ENCODE data around the gene CD27.
A peak's percentile ranks its signal among the peaks of the same experiment; 100 is the strongest.
"Not testable (repeated sequence)": the region's sequence is repeated elsewhere in the genome, so short reads cannot be mapped to it uniquely, and the experiment has no call there.

Gene CD27

DNA sequence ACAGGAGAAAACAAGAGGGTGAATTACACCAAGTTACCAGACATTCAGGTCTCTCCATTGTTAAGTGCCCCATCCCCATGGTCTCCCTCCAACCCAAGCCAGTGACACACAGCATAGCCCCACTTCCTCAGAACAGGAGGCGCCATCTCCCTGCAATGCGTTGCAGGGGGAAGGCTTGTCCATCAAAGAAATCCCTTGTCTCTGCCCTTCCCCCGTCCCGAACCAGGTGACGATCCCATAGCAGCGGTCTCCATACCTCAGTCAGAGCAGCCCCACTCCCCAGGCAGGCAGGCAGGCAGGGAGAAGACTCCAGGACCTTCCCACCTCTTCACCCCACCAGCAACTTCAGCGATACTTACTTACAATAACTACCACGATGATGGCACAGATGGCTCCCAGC lies 19.8 kb downstream of the CD27 start:
- peaks cover 41% of the 10 kb centered on the region for H3K4me1 ChIP-seq (ENCODE audit: low read length)
- no peak overlapping the region for H3K27ac ChIP-seq (ENCODE audit: low read length)
- H3K79me2 ChIP-seq (ENCODE audit: low read length) = peaks cover 56% of the 10 kb centered on the region
- no peaks in the 10 kb centered on the region for H3K9me3 ChIP-seq (replicated peaks; ENCODE audit: insufficient read depth, low read length)
- no peak overlapping the region for H2AFZ ChIP-seq (ENCODE audit: low read length)
- H4K20me1 ChIP-seq (ENCODE audit: insufficient read depth, low read length) = no peaks in the 10 kb centered on the region
- H3F3A ChIP-seq (ENCODE audit: insufficient read depth, low read length) = peaks cover 38% of the 10 kb centered on the region
- no peaks in the 10 kb centered on the region; the same call in 1 of the 2 replicates for H3K36me3 ChIP-seq (replicated peaks; ENCODE audit: insufficient read depth, low read length)
- TF ChIP-seq EZH2phosphoT487 (IDR thresholded peaks at IDR 0.05; ENCODE audit: low read length) (no peak), EZH2 (optimal IDR thresholded peaks at IDR 0.05; ENCODE audit: low read depth, low read length) (no peak)
- TF ChIP-seq, protein P1, sequence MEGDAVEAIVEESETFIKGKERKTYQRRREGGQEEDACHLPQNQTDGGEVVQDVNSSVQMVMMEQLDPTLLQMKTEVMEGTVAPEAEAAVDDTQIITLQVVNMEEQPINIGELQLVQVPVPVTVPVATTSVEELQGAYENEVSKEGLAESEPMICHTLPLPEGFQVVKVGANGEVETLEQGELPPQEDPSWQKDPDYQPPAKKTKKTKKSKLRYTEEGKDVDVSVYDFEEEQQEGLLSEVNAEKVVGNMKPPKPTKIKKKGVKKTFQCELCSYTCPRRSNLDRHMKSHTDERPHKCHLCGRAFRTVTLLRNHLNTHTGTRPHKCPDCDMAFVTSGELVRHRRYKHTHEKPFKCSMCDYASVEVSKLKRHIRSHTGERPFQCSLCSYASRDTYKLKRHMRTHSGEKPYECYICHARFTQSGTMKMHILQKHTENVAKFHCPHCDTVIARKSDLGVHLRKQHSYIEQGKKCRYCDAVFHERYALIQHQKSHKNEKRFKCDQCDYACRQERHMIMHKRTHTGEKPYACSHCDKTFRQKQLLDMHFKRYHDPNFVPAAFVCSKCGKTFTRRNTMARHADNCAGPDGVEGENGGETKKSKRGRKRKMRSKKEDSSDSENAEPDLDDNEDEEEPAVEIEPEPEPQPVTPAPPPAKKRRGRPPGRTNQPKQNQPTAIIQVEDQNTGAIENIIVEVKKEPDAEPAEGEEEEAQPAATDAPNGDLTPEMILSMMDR (IDR thresholded peaks at IDR 0.05; ENCODE audit: low read length) = no peak
- no peak overlapping the region for H3K4me3 ChIP-seq (ENCODE audit: low read length)
- H3K27me3 ChIP-seq (replicated peaks; ENCODE audit: insufficient read depth, low read length) = no peaks in the 10 kb centered on the region
- no peaks in the 10 kb centered on the region for H3K9me2 ChIP-seq (replicated peaks; ENCODE audit: insufficient read depth, low read length)
- H3K4me2 ChIP-seq (ENCODE audit: low read depth, low read length) = no peak overlapping the region
- H3K9ac ChIP-seq (ENCODE audit: low read length) = no peak overlapping the region
- DNase-seq = no peak

DNA sequence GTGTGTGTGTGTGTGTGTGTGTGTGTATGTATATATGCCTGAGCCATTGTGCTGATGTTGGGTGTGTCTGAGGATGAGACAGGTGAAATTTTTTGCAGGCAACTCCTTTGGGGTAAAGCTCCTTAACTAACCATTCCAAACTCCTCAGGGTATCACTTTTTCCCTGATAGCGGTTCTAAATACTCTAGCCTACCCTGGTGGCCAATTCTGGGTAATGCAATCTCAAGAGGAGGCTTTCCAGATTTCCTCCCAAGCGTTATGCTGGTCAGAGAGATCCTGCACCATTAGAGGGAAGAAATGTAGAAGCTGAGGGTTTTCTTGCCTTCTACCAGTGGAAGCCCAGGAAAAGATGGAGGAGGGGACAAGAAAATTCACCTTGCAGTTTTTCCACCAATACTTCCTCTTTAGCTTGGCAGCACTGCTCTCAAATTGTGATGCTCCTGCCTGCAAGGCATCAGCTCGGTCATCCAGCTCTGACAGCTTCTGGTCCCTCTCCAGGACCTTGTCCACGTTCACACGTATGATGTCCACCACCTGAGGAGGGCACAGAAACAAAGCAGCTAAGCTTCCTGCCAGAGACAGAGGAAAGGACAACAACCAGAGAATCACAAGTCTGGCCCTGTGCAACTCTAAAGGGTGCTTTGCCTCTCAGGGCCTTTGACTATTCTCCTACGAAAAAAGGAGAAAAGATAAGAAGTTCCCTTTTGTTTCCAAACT lies 20.9 kb downstream of the CD27 start:
- Histone ChIP-seq H4K20me1 (ENCODE audit: insufficient read depth, low read length) (no peaks in the 10 kb centered on the region), H3K9me2 (replicated peaks; ENCODE audit: insufficient read depth, low read length) (no peaks in the 10 kb centered on the region), H3K4me2 (ENCODE audit: low read depth, low read length) (no peak overlapping the region), H3K9me3 (replicated peaks; ENCODE audit: insufficient read depth, low read length) (no peaks in the 10 kb centered on the region), H3K4me1 (ENCODE audit: low read length) (peaks cover 38% of the 10 kb centered on the region), H3K27me3 (replicated peaks; ENCODE audit: insufficient read depth, low read length) (no peaks in the 10 kb centered on the region), H3K4me3 (ENCODE audit: low read length) (no peak overlapping the region), H3K36me3 (replicated peaks; ENCODE audit: insufficient read depth, low read length) (no peaks in the 10 kb centered on the region; the same call in 1 of the 2 replicates), H3K79me2 (ENCODE audit: low read length) (peaks cover 58% of the 10 kb centered on the region), H2AFZ (ENCODE audit: low read length) (no peak overlapping the region), H3K27ac (ENCODE audit: low read length) (no peak overlapping the region), H3F3A (ENCODE audit: insufficient read depth, low read length) (peaks cover 30% of the 10 kb centered on the region), H3K9ac (ENCODE audit: low read length) (no peak overlapping the region)
- TF ChIP-seq, protein P1 (IDR thresholded peaks at IDR 0.05; ENCODE audit: low read length) = peak; percentile 84
- no peak for TF ChIP-seq EZH2 (optimal IDR thresholded peaks at IDR 0.05; ENCODE audit: low read depth, low read length)
- DNase-seq = peak; percentile 49

DNA sequence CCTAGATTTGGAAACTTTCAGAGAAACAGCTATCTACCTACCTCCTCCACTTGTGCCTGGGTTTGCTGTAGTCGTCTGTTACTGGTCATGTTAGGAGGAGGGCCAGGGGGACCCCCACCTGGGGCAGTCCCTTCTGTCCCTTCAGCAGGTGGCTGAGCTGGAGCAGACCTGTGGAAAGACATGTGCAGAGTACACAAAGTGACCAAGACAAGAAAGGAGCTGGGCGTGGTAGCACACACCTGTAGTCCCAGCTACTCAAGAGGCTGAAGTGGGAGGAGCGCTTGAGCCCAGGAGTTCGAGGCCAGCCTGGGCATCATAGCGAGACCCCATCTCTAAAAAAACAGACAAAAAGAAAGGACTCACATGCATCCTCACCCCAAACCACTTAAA lies 21.4 kb downstream of the CD27 start:
- H3K4me3 ChIP-seq (ENCODE audit: low read length) = no peak overlapping the region
- TF ChIP-seq, protein P1 (IDR thresholded peaks at IDR 0.05; ENCODE audit: low read length) = no peak
- TF ChIP-seq EZH2 (optimal IDR thresholded peaks at IDR 0.05; ENCODE audit: low read depth, low read length) = no peak
- no peak for TF ChIP-seq EZH2phosphoT487 (IDR thresholded peaks at IDR 0.05; ENCODE audit: low read length)
- peaks cover 58% of the 10 kb centered on the region for H3K79me2 ChIP-seq (ENCODE audit: low read length)
- no peaks in the 10 kb centered on the region for H3K9me3 ChIP-seq (replicated peaks; ENCODE audit: insufficient read depth, low read length)
- H3K27me3 ChIP-seq (replicated peaks; ENCODE audit: insufficient read depth, low read length) = no peaks in the 10 kb centered on the region
- H2AFZ ChIP-seq (ENCODE audit: low read length) = no peak overlapping the region
- no peak overlapping the region for H3K9ac ChIP-seq (ENCODE audit: low read length)
- H3K4me1 ChIP-seq (ENCODE audit: low read length) = peaks cover 35% of the 10 kb centered on the region
- no peaks in the 10 kb centered on the region for H3K9me2 ChIP-seq (replicated peaks; ENCODE audit: insufficient read depth, low read length)
- no peak overlapping the region for H3K4me2 ChIP-seq (ENCODE audit: low read depth, low read length)
- peaks cover 27% of the 10 kb centered on the region for H3F3A ChIP-seq (ENCODE audit: insufficient read depth, low read length)
- no peaks in the 10 kb centered on the region for H4K20me1 ChIP-seq (ENCODE audit: insufficient read depth, low read length)
- H3K36me3 ChIP-seq (replicated peaks; ENCODE audit: insufficient read depth, low read length) = no peaks in the 10 kb centered on the region; the same call in 1 of the 2 replicates
- no peak overlapping the region for H3K27ac ChIP-seq (ENCODE audit: low read length)
- no peak for DNase-seq

DNA sequence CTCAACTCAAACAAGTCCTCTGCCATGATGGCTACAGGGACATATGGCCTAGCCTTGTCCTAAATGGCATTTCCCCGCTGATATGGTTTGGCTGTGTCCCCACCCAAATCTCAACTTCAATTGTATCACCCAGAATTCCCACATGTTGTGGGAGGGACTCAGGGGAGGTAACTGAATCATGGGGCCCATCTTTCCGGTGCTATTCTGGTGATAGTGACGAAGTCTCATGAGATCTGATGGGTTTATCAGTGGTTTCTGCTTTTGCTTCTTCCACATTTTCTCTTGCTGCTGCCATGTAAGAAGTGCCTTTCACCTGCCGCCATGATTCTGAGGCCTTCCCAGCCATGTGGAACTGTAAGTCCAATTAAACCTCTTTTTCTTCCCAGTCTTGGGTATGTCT lies 22.0 kb downstream of the CD27 start:
- not testable (repeated sequence) for H4K20me1 ChIP-seq (ENCODE audit: insufficient read depth, low read length); H3K9ac ChIP-seq (ENCODE audit: low read length); H3K27me3 ChIP-seq (replicated peaks; ENCODE audit: insufficient read depth, low read length); H3K27ac ChIP-seq (ENCODE audit: low read length); H2AFZ ChIP-seq (ENCODE audit: low read length); H3K36me3 ChIP-seq (replicated peaks; ENCODE audit: insufficient read depth, low read length); DNase-seq; H3K9me2 ChIP-seq (replicated peaks; ENCODE audit: insufficient read depth, low read length); H3K4me2 ChIP-seq (ENCODE audit: low read depth, low read length); H3K9me3 ChIP-seq (replicated peaks; ENCODE audit: insufficient read depth, low read length); H3K4me3 ChIP-seq (ENCODE audit: low read length)
- H3K79me2 ChIP-seq (ENCODE audit: low read length) = peaks cover 58% of the 10 kb centered on the region
- H3K4me1 ChIP-seq (ENCODE audit: low read length) = peaks cover 32% of the 10 kb centered on the region
- peaks cover 25% of the 10 kb centered on the region; the same call in 1 of the 2 replicates for H3F3A ChIP-seq (ENCODE audit: insufficient read depth, low read length)

DNA sequence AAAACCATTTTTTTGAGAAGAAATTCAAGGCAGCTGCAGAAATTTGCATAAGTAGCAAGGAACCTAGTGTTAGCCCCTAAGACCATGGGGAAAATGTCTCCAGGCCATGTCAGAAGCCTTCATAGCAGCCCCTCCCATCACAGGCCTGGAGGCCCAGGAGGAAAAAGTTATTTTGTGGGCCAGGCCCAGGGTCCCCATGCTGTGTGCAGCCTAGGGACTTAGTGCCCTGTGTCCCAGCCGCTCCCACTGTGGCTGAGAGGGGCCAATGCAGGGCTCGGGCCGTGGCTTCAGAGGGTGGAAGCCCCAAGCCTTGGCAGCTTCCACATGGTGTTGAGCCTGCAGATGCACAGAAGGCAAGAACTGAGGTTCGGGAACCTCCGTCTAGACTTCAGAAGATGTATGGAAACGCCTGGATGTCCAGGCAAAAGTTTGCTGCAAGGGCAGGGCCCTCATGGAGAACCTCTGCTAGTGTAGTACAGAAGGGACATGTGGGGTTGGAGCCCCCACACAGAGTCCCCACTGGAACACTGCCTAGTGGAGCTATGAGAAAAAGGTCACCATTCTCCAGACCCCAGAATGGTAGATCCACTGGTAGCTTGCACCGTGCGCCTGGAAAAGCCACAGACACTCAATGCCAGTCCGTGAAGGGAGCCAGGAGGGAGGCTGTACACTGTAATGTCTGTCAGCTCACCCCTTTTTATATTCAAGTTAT lies 23.0 kb downstream of the CD27 start:
- Histone ChIP-seq H3K79me2 (ENCODE audit: low read length) (peaks cover 52% of the 10 kb centered on the region), H3F3A (ENCODE audit: insufficient read depth, low read length) (peaks cover 16% of the 10 kb centered on the region; the same call in 1 of the 2 replicates), H3K4me1 (ENCODE audit: low read length) (peaks cover 24% of the 10 kb centered on the region)
- not testable (repeated sequence) for H3K4me2 ChIP-seq (ENCODE audit: low read depth, low read length); H3K9me3 ChIP-seq (replicated peaks; ENCODE audit: insufficient read depth, low read length); DNase-seq; H3K36me3 ChIP-seq (replicated peaks; ENCODE audit: insufficient read depth, low read length); H3K27ac ChIP-seq (ENCODE audit: low read length); H3K4me3 ChIP-seq (ENCODE audit: low read length); H3K9ac ChIP-seq (ENCODE audit: low read length); H2AFZ ChIP-seq (ENCODE audit: low read length); H4K20me1 ChIP-seq (ENCODE audit: insufficient read depth, low read length); H3K27me3 ChIP-seq (replicated peaks; ENCODE audit: insufficient read depth, low read length); H3K9me2 ChIP-seq (replicated peaks; ENCODE audit: insufficient read depth, low read length)
